Activated CD8-positive, alpha-beta memory T cell treated with anti-CD3 and anti-CD28 coated beads, Interleukin-2, amount 50 U/mL, for 1 hour (primary cell): Measurements from ENCODE around the gene ZIC1.

Experiments
- DNase-seq: peaks from one replicate; pipeline ENCODE4 v3.0.0-alpha.2; 2020; ENCODE audit errors: extremely low read depth

The ZIC1 gene

DNA sequence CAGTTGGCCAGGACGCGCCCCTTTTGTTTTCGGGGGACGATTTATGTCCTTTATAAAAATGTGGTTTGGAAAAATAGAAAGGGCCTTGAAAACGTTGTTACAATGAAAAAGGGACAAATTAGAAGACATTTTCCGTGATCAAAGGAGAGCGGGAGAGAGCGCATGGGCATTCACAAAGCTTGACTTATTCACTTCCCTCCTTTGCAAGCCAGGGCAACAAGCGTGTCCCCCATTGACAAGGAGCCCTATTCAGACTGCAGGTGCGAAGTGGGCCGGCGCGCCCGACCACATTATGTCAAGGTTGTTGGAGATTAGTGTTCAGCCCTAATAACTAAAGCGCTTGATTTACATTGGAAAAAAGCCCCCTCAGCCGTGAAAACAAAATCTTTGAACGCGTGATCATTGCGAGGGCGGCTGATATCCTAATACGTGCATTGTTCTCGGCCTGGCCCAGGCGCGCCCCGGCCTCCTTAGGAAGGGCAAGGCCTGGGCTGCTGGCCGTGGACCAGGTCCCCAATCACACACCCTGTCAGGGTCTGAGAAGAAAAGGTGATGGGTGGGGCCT, 28.7 kb upstream of the ZIC1 start:
- DNase-seq: no peak

DNA sequence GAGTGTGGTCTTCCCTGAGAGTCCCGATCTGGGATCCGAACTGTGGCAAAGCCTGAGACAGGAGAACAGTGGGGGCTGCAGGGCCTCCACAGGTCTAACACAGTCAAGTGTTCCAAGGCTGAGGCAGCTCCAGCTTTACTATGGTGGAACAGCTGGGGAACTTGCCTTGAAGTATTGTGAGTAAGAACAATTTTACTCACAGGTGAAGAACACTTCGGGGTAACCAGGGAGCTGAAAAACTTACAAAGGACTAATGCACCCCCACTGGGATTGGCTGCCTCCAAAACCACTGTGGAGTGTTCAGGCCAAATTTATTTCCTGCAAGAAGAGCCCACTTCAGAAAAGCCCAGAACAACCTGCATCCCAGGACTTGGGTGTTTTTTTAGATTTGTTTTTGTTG, 28.2 kb upstream of the ZIC1 start:
- DNase-seq: no peak

DNA sequence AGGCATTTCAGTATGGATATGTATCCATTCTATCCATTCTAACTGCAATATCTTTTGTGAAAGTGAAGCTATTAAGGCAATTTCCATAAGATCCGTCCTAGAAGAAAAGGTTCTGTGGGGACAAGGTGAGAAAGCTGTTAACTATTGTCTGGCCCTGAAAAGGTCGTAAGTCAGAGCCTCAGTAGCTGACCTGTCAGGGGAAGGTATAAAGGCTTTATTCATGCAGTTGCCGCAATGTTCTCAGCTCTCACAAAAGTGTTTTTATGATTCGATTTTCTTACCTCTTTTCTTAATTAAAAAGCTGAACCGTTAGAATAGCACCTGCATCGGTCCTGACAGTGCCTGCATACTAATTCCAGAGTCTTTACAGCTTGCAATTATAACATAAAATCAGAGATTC, 27.6 kb upstream of the ZIC1 start:
- no peak for DNase-seq

DNA sequence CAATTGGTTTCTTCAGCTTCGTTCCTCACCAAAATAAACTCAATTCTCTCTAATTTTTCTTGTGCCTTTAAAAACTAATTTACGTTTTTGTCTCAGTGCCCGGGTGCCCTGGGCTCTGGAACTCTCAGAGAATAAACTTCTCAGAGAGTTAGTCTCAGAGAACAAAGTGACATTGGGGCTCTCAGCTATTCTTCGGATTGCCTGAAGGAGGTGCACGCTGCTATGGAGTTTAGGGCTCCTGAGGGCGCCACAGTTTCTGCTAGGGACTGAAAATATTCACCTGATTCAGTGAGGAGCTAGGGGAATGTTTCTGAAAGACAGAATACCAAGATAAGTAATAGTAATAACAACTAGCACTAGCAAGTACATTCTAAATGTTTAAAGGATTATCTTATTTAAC, 25.5 kb upstream of the ZIC1 start:
- DNase-seq: no peak

DNA sequence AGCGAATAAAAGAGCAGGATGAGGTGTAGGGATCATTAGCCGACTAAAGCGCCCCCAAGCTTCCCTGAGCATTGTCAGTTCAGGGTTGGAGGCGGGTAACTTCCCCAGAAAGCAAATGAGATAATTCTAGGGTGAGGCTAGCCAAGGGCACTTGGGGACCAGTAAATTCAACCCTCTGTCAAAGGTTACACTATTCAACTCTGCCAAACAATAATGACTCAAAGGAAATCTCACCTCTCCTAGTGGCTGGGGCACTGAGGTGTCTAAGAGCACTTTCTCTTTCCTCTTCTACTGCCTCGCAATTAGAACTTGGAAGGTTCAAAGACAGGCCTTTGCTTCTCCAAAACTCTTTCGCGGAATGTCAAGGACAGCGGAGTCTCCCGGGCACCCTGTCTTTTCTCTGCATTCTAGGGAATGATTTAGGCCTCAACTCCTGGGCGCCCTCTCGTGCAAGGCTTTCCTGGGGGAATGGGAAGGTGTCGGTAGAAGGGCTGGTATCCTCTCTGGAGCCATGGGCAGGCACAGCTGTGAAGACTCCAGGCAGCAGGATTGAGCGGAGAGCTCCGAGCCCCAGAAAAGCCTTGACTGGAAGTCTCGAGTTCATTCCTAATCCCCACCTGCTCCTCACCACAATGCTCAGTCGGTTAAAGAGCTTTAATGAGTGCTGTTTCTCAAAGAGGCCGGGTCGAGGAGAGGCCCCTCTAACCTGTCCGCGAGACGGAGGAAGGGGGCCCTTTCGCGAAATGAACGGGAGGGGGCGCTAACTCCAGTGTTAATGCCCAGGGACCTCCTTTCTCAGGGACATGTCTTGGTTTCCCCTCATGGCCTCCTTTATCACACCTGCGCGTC, 24.7 kb upstream of the ZIC1 start:
- no peak for DNase-seq

DNA sequence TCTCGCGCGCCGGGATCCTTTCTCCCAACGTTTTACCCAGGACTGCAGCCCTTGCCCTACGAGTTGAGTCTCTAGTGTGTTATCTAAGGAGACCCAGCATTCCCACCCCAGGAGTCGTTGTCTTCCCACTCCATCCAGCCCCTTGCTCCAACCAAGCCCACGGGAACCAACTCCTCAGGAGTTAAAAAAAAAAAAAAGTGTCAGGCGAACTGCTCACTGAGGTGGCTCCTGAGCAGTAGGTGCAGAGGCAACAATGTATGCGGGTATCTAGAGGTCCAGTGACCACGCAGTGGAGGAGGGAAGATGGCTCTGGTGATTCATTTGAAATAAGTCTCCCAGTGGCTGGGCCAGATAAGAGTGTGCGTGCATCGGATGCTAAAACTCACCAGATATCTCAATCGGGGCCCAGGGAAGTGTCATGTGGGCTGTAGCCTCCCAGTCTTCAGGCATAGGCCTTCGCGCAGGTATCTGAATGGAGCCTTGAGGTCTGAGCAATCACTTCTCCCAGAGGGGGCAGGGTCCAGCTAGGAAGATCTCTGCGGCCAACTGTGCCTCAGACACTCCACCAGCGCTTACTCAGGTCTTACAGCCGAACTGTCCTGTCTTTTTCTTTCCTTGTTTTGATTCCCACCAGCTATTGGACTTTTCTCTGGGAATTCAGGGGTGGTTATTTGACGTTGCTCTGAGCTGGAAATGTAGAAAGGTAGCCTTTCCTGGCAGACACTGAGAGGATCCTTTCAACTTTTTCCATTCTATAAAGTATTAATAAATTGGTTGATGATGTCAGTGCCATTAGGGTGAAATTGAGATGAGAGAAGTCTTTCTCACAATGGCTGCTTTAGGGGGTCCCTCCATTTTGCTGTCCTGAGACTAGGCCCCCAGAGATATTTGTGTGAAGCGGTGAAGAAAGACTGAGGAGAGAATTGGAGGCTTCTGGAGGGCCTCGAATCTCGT, 23.8 kb upstream of the ZIC1 start:
- no peak for DNase-seq

DNA sequence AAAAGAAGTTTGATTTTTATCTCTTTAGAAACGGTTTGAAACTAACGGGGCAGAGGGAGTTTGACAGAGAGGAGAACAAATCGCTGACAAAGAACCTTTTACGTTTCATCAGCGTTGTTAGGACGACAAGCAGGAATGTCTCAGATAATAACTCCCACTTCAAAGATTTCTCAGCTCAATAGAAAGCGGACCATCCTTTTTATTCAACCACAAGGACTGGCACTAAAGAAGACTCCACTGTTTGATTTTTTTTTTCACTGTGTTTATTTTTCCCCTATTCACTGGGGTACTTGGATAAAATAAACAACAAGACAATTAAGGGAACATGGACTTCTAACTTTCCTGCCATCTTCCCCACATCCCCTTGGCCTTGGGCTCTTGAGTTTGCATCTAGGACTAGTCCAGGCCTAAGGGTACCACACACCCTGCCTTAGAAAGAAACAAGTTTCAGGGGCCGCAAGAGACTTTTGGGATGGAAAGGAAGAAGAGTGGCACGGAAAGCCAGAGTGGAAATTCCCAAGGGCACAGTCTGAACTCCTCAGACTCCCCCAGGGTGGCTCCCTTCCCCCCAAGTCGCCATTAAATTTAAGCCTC, 21.8 kb upstream of the ZIC1 start:
- DNase-seq: no peak

DNA sequence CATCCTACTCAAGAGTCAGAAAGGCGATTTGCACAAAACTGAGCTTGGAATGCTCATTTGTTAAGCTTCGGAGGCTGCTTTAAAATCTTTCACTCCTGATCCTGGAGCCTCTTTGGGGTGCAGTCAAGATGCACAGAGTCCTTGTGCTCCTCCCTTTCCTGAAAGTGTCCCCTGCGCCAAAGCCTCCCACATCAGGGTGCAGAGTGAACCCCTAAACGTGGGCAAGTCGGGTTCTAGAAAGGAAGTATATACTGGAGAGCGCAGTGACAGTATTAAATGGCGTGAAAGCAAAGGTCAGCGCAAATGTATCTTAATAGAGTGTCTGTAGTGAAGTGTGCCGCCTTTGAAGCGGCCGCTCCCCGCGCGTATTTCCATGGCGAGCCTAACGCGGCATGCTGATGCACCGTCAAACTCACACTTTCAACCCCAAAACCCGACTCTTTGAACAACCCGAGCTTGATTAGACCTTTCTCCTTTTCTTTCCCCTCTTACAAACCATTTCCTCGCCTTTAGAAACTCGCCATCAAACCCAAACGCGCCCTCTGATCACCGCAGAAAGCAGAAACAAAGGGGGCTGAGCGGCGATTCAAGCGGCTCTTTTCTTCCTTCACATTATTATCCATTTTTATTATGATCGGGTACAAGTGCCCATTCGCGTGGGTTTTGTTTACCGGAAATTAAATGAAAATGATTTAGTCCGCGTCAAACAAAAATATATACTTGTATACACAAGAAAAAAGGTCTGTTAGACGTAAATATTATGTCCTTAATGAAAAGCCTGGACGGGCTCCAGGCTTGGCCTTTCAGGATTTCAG, 21.1 kb upstream of the ZIC1 start:
- DNase-seq: no peak

DNA sequence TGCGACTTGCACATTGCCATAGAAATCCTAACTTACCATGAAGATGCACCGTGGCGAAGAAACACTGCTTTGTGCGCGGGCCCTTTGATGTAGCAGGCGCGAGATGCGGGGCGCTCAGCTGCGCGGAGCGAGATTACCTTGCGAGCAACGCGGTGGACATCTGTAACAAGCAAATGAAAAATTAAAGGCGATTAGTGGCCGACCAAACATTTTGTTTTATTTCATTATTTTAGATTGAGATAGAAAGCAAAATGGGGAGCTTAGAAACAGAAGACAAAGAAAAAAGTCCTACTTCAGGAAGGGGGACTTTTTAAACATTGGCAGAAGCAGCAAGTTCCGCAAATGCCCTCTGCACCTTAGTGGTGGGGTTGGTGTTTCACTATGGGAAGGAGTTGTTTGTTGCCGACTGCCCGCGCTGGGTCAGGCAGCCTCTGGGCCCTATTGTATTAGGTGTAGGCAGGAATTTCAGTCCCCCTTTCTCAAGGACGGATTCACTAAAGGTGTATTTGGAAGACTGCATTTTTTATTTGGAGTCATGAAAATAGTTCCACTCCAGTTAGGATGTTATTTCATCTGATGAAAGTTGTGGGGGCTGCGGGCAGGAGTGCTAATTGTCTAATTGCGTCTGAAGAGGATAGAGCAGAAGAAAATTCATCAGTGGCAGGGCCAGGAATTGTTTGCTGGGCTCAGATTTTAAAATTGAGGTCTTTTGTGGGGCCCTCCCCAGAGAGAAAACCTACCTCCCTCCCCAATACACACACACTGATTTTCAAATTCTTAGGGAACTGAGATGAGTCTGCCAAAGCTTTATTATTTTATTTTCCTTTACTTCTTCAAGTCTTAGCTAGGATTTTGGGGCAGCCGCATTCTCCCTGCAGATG, 20.2 kb upstream of the ZIC1 start:
- no peak for DNase-seq

DNA sequence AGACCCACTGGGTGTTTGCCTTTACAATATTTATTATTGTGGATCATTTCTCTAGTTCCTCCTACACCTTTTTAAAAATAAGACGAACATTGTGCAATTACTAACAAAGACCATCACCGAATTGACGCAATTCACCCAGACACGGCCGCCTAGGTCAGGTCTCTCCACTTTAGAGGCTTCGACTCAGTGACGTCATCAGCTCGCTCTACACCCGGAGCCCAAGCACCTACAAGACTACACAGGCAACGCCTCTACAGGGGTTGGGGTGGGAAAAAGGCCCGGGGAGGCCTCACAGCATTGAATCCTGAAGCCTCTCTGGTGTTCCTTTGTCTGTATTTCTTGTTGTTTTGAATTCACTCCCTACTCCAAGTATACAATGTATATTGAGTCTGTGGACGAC, 19.4 kb upstream of the ZIC1 start:
- DNase-seq: no peak

DNA sequence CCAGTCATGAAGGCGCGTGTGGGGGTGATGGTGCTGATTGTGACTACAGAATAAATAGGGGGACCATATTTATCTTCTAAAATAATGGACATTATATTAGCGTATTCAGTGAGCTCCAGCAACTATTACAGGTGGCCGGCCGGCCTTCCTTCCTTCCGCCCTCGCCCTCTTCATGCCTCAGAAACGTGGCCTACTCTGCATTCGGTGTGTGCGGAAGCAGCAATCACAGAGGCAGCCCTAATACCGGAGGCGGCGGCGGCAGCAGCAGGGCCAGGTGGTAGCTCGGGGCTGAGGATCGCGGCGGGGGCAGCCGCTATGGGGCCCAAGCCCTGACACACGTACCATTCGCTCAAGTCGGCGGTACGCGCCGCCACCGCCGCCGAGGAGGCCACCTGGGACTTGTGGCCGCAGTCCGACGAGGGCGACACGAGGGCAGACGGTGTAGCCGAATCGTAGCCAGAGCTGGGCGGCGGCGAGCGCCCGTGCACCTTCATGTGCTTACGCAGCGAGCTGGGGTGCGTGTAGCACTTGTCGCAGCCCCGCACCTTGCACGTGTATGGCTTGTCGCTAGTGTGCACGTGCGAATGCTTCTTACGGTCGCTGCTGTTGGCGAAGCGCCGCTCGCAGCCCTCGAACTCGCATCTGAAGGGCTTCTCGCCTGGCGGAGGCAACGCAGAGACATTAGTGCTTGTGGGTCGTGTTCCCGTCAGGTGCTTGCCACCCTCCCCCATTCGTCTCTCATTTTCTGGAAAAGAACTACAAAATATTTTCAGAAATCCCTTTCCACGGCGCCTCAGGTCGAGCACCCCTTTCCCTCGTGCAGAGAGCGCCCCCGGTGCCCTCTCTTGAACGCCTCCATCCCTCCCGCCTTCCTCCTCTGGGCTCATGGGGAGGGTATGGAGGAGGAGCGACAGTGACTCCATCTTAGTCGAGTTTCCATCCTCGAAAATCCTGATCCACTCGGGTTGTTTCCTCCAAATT, 18.3 kb upstream of the ZIC1 start:
- no peak for DNase-seq

DNA sequence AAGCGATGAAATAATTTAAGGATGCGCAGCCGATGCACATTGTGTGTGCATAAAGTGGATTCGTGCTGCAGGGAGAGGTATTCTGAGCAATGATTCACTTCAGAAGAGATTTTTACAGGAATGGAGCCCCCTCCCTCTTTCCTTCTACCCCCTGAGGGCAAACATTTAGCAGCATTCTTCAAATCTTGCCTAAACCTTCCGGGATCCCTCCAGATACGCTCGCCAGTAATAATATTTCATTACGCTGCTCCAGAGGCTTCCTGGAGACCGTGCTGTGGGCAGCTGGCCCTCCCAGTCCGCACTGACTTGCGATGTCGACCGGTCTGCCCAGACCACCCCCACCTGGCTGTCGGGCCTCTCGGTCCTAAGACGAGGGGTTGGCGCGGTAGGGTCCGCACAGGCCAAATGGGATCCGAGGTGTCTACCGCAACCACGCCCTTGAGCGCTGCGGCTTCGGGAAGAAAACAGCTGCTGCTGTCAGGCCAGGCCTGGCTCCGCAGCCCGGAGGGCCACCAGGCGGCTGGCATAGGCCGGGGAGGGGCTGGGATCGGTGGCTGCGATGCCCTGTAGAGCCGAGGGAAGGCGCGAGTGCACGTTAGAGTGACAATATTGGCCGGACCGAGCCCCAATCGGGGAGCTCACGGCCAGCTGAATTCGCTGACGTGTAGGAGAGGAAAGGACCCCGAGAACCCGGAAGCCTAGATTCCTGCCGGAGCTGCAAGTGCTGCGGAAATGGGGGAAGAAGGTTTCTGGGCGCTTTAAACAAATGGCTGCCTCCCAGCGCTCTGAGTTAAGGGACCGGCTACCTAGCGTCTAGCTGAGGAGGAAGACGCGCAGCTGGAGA, 17.2 kb upstream of the ZIC1 start:
- no peak for DNase-seq

DNA sequence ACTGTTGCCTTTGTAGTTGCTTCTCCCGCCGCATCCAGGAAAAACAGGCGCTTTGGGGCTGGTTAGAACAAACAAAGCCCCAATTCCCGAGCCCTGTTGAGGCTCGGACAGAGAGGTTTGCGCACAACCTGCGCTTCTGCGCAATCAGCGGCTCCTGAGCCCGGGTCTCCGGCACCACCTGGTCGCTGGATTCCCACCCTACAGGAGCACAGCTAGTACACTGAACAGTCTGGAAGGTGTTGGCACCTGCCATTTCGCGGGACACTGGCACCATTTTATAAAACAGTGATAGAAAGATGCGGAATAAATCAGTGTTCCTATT, 16.6 kb upstream of the ZIC1 start:
- no peak for DNase-seq

DNA sequence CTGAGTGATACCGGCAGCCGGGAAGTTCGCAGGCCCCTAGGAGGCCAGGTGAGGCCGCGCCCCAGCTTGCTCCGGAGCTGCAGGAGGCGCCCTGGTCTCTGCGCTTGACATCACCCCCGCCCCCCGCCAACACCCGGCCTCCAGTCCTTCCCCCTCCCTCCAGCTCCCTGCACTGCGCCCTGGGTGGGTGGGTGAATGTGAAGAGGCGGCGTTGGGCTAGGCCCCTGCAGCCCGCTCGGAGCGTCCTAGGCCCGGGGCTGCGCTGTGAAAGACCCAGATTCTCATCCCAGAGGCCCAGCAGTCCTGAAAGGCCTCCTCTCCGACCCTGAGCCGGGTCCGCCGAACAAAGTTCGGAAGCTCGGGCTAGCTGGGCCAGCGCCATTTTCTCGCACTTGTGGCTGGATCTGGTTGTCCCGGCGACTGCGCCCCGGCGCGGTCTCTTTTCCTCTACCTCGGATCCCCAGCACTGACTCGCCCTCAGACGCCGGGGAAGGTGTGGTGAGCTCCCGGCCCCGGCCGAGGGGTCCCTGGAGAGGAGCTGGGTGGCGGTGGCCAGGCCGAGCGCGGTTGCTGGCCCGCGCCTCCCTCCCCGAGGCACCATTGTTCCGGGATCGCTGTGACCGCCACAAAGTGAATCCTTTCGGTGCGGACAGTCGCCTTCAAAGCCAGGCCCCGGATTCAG, 15.8 kb upstream of the ZIC1 start:
- no peak for DNase-seq

DNA sequence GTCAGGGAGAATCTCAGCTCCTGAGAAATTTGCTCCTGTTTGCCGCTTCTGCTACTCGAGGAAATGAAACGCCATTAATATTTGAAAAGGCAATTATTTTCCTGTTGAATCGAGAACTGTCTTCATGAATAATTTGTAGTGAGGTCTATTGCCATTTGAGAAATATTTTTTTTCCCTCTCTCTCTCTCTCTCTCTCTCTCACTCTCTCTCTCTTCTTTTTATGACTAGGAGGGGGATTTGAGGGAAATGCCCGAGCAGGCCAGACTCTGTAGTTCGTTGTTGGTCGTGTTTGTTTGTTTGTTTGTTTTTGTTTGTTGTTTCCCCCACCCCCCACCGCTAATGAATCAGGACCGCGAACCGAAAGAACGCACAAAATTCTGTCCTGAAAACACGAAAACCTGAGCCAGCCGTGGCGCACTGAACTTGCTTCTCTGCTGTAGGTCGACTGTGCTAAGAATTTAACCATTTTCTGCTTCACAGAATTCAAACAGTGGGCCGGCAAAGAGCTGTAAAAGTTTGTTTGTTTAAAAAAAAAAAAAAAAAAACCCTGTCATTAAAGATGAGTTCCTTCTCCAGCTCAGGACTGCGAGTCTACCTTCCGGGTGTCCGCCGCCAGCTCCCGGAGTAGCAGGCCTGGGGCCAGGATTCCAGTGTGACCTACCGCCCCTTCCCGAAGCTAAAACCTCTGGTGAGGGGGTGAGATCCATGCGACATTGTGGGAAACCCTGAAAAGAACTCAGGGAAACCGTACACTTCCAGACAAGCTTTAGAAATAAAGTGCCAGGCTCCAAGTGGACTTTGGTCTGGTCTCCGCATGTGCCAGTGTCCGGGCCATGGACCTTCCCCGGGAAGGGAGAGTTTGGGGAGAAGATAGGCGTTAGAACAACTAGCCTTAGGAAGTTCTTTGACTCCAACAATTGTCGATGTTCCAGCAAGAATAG, 15.0 kb upstream of the ZIC1 start:
- no peak for DNase-seq

DNA sequence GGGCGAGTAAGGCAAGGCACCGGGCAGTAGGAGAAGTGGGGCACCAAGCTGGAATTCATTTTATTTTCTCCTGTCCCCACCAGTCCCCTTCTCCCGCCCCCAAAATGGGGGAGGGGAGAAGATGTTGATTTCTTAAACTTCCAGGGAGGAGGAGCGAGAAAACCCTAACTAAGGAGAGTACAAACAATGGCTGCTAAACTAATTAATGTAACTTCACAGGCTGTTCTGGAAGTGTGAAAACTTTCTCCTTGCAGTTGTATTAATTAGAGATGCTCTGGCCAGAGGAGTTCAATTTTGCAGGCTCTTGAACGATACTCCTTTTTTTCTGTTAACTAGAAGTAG, 14.3 kb upstream of the ZIC1 start:
- DNase-seq: no peak
